ENCODE data around the gene DCBLD1.

Gene DCBLD1

DNA sequence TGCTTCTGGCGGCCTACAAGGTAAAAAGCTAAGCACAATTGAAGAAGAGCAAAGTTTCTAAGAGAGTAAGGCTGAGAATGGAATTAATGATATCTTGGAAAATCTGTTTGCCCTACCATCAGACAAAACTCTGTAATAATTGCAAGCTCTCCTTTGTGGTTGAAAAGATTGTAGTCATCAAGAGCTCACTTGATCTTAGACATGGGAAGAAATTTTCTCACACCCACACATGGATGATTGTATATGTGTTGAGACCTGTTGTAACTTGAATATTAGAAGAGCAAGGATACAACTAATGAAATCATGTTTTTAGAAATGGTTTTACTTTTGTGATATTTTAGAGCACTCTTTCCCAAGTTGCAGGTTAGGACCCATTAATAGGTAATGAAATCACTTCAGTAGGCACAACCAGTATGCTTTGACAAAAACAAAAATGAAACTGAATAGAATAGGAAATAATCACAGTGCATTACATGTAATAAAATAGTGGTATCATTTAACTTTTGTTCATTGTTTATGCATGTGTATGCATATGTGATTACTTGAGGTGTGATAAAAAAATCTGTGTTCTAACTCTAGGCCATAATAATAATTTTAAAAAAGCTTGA lies 14.0 kb downstream of the DCBLD1 start:
- H3K4me3 ChIP-seq (ENCODE audit: control insufficient read depth, low read depth, low read length) = no peak overlapping the region
- DNase-seq (ENCODE audit: low read depth) = peak; percentile 94
- TF ChIP-seq, protein P1, sequence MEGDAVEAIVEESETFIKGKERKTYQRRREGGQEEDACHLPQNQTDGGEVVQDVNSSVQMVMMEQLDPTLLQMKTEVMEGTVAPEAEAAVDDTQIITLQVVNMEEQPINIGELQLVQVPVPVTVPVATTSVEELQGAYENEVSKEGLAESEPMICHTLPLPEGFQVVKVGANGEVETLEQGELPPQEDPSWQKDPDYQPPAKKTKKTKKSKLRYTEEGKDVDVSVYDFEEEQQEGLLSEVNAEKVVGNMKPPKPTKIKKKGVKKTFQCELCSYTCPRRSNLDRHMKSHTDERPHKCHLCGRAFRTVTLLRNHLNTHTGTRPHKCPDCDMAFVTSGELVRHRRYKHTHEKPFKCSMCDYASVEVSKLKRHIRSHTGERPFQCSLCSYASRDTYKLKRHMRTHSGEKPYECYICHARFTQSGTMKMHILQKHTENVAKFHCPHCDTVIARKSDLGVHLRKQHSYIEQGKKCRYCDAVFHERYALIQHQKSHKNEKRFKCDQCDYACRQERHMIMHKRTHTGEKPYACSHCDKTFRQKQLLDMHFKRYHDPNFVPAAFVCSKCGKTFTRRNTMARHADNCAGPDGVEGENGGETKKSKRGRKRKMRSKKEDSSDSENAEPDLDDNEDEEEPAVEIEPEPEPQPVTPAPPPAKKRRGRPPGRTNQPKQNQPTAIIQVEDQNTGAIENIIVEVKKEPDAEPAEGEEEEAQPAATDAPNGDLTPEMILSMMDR (conservative IDR thresholded peaks at IDR 0.05; ENCODE audit: control insufficient read depth, insufficient read depth, low read depth, low read length) = no peak

DNA sequence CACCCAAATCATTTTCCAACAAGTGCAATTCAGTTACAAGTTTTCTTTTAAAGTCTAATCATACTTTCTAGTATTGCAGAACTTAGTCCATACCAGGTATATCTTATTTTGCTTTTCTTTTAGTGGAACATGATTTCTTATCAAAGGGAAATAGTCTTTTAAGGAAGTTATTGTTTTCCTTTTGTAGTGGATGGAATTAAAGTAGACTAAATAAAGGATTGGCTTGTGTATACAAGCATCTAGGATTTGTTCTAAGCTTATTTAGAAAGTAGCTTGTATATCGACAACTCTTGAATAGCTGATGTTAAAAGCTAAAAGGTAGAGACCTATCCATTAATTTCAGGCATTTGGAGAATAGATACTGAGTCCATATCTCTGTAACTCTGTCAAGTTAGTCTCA lies 14.8 kb downstream of the DCBLD1 start:
- H3K4me3 ChIP-seq (ENCODE audit: control insufficient read depth, low read depth, low read length) = no peak overlapping the region
- TF ChIP-seq, protein P1 (conservative IDR thresholded peaks at IDR 0.05; ENCODE audit: control insufficient read depth, insufficient read depth, low read depth, low read length) = no peak
- DNase-seq (ENCODE audit: low read depth) = no peak

DNA sequence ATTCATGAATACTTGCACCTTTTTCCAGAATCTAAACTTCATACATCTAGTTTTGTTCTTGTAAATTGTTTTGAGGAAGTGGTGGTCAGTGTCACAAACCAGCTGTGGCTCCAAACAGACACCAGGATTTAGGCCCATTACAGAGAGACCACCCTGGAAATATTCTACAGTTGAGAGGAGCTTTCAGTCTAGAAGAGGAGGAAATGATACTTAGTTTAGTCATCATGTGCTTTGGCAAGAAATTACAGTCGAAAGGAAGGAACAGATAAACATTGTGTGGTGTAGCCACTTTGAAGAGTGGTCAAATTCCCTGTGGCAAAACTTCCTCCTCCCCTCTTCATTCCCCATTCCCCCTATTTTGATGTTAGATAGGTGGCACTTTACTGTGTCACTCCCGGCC lies 15.7 kb downstream of the DCBLD1 start:
- H3K4me3 ChIP-seq (ENCODE audit: control insufficient read depth, low read depth, low read length) = no peak overlapping the region
- TF ChIP-seq, protein P1 (conservative IDR thresholded peaks at IDR 0.05; ENCODE audit: control insufficient read depth, insufficient read depth, low read depth, low read length) = no peak
- peak; percentile 85 for DNase-seq (ENCODE audit: low read depth)

DNA sequence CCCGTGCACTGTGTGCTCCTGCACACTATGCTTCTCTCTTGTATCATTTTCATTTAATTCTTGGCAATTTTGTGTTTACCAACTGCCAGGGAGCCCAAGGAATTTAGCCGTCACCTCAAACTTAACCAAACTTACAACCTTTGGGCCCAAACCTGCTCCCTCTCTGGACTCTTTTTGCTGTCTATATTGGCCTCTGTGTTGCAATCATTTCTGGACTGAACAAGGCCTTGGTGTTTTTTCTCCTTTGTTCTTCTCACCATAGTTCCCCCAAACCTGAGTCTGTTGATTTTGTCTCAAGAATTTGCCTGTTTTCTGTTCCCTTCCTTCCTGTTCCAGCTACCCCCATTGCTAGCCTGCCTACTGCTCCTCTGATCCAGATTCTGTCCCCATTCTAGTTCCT lies 19.2 kb downstream of the DCBLD1 start:
- TF ChIP-seq, protein P1 (conservative IDR thresholded peaks at IDR 0.05; ENCODE audit: control insufficient read depth, insufficient read depth, low read depth, low read length) = no peak
- no peak for DNase-seq (ENCODE audit: low read depth)
- no peak overlapping the region for H3K4me3 ChIP-seq (ENCODE audit: control insufficient read depth, low read depth, low read length)

DNA sequence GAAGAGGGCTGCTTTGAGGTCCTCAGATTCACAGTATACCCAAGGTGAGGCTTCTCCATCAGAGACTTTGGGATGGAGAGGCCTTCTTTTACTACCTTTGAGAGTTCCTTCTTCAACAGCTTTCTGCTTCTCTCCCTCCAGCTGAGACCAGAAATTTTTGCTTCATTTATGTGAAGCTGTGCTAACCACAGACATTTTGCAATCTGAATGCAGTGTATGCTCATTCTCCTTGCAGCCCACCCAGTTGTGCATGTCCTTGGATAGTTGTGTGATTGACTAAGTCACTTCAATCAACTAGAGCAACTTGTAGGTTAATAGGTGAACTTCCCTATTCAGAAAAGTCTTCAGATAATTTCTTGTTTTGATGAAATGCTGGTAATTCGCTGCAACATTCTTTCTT lies 20.1 kb downstream of the DCBLD1 start:
- TF ChIP-seq, protein P1 (conservative IDR thresholded peaks at IDR 0.05; ENCODE audit: control insufficient read depth, insufficient read depth, low read depth, low read length) = no peak
- peak; percentile 45 for DNase-seq (ENCODE audit: low read depth)
- H3K4me3 ChIP-seq (ENCODE audit: control insufficient read depth, low read depth, low read length) = no peak overlapping the region

DNA sequence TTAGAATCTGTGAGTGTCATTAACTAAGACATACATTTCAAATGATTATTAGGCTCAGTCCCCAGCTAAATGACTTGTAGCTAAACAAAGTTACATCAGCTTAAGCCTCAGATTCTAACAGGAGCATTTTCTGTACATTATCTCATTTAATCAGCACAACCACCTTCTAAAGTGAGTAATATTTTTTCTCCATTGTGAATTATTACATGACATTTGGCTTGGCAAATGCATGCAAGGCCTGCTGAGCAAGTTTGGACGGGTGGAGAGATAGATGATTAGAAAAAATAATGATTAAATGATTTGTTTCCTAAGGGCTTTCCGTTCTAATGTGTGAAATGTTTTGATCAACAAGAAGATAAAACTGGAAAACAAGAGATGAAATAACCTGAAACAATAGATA lies 20.7 kb downstream of the DCBLD1 start:
- no peak for DNase-seq (ENCODE audit: low read depth)
- TF ChIP-seq, protein P1 (conservative IDR thresholded peaks at IDR 0.05; ENCODE audit: control insufficient read depth, insufficient read depth, low read depth, low read length) = no peak
- H3K4me3 ChIP-seq (ENCODE audit: control insufficient read depth, low read depth, low read length) = no peak overlapping the region
